HG03064 (cell line): ENCODE data around the gene SEMA4G.
A peak's percentile ranks its signal among the peaks of the same experiment; 100 is the strongest.

ENCODE experiments used
- ATAC-seq: cut with Tn5 transposase; IDR thresholded peaks from one replicate; pipeline ENCODE4 v1.9.1; 2021; ENCODE audit warnings: low read depth; ENCODE audit not compliant: unreplicated experiment

Gene SEMA4G

DNA sequence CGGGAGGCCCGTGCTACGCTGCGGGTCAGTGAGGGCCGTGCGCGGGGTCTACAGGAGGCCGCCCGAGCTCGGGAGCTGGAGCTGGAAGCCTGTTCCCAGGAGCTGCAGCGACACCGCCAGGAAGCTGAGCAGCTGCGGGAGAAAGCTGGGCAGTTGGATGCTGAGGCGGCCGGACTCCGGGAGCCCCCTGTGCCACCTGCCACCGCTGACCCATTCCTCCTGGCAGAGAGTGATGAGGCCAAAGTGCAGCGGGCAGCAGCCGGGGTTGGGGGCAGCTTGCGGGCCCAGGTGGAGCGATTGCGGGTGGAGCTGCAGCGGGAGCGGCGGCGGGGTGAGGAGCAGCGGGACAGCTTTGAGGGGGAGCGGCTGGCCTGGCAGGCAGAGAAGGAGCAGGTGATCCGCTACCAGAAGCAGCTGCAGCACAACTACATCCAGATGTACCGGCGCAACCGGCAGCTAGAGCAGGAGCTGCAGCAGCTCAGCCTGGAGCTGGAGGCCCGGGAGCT is 37.3 kb downstream of the SEMA4G start:
- ATAC-seq = no peak

DNA sequence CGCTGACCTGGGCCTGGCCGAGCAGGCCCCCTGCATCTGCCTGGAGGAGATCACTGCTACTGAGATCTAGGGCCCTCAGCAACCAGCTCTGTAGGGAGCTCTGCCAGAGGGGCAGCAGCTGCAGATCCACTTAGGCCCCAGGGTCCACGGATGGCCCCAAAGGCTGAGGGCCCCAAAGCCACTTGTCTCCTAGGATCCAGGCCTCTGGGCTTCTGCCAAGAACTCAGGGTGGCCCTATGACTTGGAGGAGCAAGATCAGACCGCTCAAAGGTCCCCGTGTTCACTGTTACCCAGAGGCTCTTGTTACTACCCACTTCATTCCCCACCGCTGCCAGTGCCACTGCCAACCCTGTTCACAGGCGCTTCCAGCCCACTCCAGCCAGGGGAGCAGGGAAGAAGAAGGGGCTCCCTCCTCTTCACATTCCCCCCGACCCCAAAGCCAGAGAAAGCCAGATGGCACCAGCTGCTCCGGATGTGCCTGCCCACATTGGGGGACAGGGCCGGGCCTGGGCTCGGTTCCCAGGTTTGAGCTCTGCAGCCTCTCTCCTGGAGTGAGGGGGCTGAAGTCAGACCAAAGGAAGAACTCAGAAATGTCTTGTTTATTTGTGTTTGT is 37.9 kb downstream of the SEMA4G start:
- ATAC-seq = no peak

DNA sequence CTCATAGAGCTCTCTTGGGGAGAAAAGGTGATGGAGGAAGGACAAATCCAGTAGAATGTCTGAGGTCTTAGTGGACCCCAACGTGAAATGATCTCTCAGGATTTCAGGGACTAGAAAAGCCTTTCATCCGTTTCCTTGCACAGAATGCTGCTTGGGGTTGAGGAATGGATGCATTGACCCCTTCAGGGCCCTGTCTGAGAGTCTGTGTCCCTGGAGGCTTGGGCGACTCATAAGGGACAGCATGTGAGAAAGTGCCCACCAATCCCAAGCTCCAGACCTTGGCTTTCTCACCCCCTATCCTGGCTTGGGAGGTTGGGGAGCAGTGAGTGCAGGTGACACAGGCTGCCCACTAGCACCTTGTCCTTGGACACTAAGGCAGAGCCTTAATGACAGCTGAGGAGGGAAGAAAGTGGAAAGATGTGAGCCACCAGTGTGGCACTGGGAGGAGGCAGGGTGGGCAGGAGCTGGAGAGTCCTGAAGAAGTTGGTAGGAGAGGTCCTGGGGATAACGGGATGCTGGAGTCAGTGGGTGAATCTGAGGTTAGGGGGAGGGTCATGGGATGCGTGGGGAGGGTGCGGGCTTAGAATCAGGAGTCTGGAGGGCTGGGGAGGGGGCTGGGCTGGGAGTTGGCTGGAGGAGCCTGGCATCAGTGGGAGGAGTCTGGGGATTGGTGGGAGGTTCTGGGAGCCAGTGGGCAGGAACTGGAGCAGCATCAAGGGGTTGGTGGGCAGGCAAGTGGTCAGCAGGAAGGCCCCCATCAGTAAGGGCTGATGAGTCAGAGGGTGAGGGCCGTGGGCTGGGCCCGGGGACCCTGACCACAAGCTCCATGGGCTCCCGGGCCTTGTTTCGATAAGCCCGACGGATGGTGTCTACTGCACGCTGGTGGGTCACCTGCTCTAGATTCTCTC is 38.9 kb downstream of the SEMA4G start:
- ATAC-seq = no peak

DNA sequence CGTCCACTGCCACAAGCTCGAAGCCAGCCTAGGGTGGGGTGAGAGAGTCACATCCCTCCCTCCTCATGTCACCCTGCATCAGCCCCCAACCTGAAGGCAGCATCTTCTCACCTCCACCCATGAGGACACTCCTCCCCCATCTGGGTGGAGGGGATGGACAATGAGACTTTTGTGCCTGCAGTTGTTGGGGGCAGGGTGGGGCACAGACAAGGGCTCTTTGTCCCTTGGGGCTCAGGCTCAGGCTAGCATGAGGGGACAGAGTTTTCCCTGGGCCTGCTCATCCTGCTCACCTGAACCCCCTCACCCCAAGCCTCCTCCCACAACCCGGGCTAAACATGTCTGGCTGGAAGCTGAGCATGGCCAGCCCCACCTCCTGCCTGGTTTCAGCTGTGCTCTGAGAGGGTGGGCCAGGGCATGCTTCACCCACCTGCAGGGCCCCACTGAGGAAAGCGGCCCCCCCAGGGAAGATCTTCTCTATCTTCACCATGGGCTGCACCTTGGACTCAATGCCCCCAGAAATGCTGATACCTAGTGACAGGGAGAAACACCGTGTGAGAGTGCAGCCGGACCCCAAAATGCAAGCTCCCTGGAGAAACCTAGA is 39.6 kb downstream of the SEMA4G start:
- ATAC-seq = no peak

DNA sequence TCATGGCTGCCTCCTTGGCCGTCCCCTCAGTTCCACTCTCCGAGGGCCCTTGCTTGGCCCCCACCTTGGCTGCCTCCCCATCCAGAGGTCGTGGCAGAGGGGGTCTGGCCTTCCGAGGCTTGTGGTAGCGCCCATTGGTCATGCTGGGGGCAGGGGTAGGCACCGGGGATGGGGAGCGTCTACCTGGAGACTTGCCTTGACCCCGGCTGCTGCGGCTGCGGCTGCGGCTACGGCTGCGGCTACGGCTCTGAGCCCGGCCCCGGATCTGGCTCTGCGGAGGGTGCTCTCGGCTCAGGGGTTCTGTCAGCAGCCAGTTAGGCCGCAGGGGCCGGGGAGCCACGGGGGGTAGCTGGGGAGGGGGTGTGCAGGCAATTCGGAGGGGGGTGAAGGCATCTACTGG is 41.0 kb downstream of the SEMA4G start:
- no peak for ATAC-seq

DNA sequence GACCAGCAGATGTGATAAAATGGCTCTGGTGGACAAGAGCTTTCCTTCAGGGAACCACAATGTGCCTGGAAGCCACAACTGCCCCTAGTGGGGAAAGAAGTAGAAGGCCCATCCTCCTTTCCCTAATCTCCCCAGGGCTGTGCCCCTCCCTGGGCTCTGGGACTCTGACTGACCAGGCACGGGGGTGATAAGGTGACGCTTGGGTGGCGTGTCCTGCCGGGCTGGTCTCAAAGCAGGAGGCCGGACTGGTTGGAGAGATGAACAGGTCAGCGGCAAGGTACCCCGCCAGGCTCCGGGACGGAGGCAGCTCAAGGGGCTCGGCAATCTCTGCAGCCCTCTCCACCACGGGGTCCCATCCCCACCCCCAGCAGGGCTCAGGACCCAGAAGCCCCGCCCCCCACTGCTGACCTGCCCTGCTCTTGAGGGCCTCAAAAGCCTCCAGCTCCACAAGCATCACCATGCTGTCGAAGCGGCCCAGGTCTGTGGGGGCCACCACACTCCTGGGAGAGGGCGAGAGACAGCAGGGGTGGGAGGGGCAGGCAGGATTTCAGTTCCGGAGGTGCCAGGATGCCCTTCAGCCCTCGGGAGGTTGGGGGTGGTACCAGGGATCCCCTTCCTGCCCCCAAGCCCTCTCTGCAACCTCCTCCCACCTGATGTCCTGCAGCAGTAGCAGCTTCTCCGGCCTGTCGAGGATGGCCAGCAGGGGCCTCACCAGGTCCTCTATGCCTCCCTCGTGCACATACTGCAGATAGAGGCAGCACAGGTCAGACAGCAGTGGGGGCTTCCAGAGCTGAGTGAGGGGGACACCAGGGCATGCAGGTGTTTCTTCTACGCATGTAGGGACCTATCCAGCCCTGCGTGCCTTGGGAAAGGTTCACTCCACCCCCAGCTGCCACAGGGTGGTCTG is 42.5 kb downstream of the SEMA4G start:
- ATAC-seq = no peak

DNA sequence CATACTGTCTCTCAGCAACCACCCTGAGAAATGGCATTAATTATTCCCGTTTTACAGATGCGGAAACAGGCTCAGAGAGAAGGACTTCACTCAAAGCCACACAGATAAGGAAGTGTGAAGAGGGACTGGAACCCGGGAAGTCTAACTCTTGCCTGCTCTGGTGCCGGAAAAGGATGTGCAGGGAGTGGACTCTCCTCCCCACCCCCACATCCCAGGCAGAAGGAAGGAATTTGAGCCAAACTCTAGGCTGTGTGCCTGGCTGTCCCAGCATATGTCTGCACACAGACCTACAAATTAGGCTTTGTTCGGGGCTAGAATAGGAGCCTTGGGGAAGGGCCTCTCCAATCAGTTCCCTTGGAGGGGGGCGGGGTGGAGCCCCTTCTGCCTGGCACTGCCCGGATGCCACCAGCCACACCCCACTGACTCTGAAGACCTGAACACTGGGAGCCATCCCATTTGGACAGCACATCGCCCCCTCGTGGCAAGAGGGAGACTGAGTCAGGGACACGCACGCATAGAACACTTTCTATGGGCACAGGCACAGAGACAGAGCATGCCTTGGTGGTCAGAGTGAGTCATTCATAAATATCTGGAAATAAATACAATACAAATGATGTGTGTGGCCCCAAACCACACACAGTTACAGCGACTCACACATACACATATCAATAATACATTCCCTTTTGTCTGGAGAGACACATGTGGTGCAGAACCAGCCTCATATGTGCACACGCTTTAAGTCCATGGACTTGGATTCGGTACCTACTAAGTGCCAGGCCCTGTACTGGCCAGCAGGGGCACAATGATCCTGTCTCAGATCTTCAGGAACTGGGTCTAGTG is 43.4 kb downstream of the SEMA4G start:
- peak; percentile 85 for ATAC-seq

DNA sequence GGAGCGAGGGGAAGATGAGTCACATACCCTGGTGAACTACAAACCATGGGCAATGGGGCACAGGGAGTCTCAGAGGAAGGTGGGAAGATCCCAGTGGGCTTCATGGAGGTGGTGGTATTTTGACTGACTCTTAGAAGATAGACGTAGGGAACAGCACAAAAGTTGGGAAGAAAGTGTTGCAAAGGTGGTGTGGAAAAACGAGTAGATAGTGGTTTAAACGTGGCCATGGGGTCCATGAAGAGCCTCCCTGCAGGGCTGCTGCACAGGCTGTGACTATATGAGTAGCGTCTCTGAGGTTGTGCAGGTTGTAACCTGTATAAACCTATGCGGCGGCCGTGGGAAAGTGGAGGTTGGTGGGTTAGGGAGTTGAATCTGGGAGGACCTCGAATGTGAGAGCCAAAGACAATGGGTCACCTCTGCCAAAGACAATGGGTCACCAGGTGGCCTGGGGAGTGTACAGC is 44.1 kb downstream of the SEMA4G start:
- ATAC-seq = no peak

DNA sequence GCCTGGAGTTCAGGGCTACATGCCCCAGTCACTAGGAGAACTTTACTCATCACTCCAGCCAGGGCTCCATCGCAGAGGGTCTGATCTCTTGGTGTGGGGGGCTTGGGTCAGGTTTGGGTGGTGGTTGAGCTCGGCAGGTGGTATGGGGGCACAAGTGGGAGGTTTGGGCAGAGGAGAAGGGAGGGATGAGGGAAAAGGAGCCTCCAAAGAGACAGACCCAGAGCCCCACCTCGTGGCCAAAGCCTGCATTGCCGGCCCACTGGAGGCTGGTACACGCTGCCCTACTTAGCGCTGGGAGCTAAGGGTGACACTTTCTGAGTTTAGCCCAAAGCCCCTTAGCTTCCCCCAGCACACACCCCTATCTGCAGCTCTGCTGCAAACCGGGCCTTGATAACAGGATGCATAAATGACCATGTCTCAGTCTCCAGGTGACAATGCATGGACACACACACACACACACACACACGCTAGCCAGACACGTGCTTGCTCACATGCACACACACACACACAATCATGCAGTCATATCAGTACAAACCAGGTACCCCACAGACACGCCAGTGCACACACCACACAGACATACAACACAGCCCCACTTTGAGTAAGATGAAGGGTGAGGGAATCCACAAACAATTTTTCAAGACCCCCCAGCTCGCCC is 45.1 kb downstream of the SEMA4G start:
- no peak for ATAC-seq

DNA sequence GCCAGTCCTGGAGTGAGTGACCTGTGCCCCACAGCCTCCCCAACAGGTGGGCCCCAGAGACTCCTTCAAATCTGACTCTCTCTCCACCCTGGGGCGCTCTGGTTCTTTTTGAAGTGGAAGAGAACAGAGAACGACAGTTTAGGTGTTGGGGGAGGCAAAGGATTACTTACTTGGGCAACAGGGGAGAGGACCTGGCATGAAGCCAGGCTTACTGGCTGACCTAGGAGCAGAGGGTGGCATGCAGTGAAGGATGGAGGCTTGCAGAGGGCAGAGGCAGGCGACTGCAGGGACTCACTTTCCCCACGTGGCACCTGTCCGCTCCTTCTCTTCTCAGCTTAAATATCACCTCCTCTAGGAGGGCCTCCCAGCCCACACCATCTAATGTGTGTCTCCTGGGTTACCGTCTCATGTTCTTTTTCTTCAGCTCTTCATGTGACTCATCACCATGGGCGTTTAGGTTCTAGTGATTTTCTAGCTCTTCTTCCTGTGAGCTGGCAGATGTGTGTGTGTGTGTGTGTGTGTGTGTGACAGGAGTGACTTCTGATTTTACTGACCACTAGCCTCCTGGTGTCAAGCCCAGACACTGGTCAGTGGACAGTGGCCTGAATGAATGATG is 45.8 kb downstream of the SEMA4G start:
- no peak for ATAC-seq

DNA sequence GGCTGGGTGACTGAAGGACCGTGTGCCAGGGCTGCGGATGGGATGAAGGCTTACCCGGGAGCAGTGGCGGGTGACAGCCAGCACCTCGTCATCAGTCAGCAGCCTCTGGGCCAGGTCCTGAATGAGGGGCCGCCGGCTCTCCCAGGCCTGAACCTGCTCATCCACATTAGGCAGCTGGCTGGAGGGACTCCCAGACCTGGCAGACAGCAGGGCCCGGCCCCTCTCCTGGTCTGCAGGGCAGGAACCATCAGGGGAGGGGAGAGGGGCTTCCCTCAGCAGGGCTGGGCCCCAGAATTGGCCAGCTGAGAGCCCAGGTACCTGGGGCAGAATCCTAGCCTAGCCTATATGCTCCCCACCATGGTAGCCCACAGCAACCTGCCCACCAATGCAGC is 46.3 kb downstream of the SEMA4G start:
- ATAC-seq = no peak

DNA sequence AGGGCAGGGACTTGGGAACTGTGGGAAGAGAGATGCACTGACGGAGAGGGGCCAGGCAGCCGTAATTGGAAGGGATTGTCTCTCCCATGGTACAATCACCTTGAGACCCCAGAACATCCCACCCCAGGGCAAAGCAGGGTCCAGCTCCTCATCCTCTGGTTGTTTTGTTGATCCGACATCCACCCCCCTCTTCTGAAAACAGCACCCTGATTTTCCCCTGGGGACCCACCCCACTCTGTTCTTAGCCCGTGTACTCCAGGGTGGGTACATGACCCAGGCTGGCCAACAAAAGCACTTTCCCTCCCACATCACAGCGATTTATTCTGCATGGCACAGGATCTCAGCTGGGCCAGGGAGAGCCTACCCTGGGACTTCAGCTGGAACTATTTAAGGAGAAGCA is 47.5 kb downstream of the SEMA4G start:
- ATAC-seq = no peak

DNA sequence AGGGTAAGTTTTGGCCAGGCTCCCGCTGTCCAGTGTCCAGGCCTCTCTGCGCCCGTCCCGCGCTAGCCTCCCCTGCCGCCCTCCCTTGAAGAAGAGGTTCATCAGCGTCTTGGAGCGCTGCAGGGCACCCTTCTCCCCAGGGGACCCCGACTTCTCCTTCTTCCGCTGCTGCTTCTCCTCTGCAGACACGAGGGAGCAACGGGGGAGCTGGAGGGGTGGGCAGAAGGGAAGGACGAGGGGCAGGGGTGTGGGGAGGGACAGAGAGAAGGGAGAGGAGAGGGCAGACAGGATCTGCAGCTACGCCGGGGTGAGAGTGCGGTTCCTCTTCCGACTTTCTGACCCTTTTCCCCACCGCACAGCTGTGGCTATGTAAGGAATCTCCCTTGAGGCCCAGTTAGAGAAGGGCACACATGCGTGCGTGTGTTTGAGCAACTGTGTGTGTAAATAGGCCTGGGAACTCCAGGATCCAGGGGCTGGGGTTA is 48.9 kb downstream of the SEMA4G start:
- ATAC-seq = no peak

DNA sequence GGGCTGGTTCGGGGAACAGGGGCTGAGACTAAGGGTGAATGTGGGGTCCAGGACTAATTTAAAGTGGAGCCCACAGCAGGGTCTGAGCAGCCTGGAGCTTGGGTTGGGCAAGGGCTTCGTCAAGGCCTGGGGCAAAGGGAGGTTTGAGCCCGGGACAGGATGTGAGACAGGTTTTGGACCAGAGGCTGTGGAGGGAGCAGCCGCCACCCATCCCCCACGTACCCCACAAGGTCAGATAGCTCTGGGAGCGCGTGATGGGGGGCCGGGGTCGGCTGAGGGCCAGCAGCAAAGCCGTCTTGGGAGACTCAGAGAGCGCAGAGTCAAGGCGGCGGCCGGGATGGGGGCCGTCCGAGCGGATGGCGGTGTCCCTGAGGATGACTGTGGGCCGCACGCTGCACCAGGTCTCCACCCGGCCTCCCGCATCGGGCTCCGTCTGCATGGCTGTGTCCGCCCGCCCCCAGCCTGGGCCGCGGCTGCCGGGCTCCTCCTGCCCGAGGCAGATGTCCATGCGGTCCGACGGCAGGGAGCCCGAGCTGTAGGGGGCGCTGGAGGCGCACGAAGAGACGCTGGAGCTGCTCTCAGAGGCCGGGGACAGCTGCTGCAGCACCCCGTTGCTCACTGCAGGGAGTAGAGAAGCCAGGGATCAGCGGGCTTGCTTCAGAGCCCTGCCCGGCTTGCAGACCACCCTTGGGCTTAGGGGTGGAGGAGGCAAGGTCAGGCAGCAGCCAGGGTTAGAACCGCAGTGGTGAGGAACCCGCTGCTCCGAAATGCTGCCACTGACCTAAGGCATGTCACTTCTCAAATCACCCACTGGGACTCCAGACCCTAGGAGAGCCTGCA is 49.5 kb downstream of the SEMA4G start:
- ATAC-seq = no peak
